ENCODE measurements around the gene GPR75. TPM values are rescaled to one million over a fixed set of nuclear protein-coding genes. Genes with fewer than 3 reads are reported as not detected.

GPR75 gene
- 1.1 to 2.4 TPM (median 1.2 TPM) in 3 replicates for total RNA-seq
- long read RNA-seq, result 0 reads

DNA sequence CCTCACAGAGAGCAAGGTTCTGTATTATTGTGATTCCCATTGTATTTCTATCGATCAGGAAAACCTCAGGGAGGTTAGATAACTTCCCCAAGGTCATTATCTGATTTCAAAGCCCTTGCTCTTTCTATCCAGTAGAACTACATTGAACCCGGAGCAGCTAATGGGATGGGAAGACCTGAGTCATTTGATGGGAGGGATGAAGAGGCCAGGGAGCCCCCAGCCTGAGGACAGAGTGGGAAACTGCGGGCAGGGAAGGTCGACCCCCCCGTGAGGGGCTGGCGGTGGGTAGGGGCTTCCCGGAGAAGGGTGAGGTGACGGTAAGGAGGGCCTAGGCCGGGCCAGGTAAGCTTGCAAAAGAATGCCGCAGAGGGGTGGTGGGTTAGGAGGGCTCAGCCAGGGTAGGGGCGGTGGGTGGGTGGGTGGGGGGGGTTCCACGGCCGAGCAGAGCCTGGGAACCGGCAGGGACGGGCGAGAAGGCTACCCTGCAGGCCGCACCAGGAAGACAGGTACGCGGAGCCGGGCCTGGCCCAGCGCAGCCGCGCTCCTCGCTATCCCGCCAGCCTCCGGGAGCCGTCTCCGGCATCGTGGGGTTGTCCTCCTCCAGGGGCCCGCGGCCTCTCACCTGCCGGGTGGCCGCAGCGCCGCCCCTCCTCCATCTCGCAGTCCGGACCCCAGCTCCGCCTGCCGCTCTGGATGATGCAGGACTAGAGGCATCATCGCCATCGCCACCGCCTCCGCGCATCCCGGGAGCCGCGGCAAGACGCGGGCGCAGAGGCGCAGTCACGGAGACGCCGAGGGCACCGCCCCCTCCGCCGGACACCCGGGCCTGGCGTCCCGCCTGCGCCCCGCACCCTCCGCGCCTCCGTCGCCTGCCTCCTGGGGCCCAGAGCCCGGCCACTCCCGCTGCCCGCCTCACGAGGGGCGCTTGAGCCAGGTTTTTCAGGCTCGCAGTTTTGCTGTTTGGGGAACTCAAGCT lies at the start of gene GPR75:
Gene GPR75, minus strand, starts transcription at position 762 of the 976 bp plus-strand sequence. CDS start 5,211 bp downstream, outside the sequence.
- Mint-ChIP-seq H3K27ac (ENCODE audit: unreplicated experiment) (no peak within 1 kb of the TSS), H3K4me1 (ENCODE audit: low read depth) (no peaks in the 10 kb centered on the region), H3K9me3 (ENCODE audit: low read depth) (no peaks in the 10 kb centered on the region), H3K27me3 (ENCODE audit: low read depth) (no peaks in the 10 kb centered on the region), H3K36me3 (ENCODE audit: low read depth) (peaks cover 5% of the 10 kb centered on the region), H3K4me3 (ENCODE audit: unreplicated experiment) (no peak within 1 kb of the TSS)
- no peak for DNase-seq (ENCODE audit: low spot score)
- TF ChIP-seq, protein P1, sequence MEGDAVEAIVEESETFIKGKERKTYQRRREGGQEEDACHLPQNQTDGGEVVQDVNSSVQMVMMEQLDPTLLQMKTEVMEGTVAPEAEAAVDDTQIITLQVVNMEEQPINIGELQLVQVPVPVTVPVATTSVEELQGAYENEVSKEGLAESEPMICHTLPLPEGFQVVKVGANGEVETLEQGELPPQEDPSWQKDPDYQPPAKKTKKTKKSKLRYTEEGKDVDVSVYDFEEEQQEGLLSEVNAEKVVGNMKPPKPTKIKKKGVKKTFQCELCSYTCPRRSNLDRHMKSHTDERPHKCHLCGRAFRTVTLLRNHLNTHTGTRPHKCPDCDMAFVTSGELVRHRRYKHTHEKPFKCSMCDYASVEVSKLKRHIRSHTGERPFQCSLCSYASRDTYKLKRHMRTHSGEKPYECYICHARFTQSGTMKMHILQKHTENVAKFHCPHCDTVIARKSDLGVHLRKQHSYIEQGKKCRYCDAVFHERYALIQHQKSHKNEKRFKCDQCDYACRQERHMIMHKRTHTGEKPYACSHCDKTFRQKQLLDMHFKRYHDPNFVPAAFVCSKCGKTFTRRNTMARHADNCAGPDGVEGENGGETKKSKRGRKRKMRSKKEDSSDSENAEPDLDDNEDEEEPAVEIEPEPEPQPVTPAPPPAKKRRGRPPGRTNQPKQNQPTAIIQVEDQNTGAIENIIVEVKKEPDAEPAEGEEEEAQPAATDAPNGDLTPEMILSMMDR (IDR thresholded peaks at IDR 0.05), result no peak

DNA sequence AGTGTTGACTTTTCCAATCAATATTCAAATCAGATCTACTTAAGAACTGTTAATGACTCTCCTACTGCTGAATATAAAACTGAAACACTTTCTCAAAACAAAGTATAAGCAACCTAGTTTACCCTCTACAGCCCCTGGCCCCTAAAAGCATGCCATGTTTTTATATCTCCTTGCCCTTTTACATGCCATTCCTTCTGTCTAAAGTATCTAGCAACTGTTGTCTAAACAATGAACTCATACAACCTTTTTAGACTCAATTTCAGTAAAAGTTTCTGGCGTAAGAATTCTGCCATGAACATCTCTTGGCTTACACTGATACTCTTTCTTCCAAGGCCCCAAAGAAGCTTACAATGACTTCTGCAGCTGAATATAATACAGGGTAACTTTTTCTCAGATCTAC lies 47.8 kb upstream of the GPR75 start:
- TF ChIP-seq, protein P1 (IDR thresholded peaks at IDR 0.05), result no peak
- no peak overlapping the region for H3K27ac Mint-ChIP-seq (ENCODE audit: unreplicated experiment)
- H3K9me3 Mint-ChIP-seq (ENCODE audit: low read depth), result no peaks in the 10 kb centered on the region
- peaks cover 25% of the 10 kb centered on the region for H3K36me3 Mint-ChIP-seq (ENCODE audit: low read depth)
- no peak for DNase-seq (ENCODE audit: low spot score)
- no peaks in the 10 kb centered on the region for H3K27me3 Mint-ChIP-seq (ENCODE audit: low read depth)
- H3K4me3 Mint-ChIP-seq (ENCODE audit: unreplicated experiment), result no peak overlapping the region
- H3K4me1 Mint-ChIP-seq (ENCODE audit: low read depth), result no peaks in the 10 kb centered on the region

DNA sequence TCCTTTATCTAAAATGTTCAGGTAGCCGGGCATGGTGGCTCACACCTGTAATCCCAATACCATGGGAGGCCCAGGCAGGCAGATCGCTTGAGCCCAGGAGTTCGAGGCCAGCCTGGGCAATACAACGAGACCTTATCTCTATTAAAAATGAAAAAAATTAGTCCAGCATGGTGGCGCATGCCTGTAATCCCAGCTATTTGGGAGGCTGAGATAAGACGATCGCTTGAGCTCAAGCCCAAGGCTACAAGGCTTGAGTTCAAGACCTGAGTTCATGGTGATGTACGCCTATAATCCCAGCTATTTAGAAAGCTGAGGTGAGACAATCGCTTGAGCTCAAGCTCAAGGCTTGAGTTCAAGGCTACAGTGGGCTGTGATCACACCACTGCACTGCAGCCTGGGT lies 45.6 kb upstream of the GPR75 start:
- Mint-ChIP-seq H3K36me3 (ENCODE audit: low read depth) (peaks cover 33% of the 10 kb centered on the region), H3K27ac (ENCODE audit: unreplicated experiment) (no peak overlapping the region), H3K27me3 (ENCODE audit: low read depth) (no peaks in the 10 kb centered on the region), H3K9me3 (ENCODE audit: low read depth) (no peaks in the 10 kb centered on the region), H3K4me3 (ENCODE audit: unreplicated experiment) (no peak overlapping the region), H3K4me1 (ENCODE audit: low read depth) (no peaks in the 10 kb centered on the region)
- DNase-seq (ENCODE audit: low spot score), result no peak
- TF ChIP-seq, protein P1 (IDR thresholded peaks at IDR 0.05), result no peak

DNA sequence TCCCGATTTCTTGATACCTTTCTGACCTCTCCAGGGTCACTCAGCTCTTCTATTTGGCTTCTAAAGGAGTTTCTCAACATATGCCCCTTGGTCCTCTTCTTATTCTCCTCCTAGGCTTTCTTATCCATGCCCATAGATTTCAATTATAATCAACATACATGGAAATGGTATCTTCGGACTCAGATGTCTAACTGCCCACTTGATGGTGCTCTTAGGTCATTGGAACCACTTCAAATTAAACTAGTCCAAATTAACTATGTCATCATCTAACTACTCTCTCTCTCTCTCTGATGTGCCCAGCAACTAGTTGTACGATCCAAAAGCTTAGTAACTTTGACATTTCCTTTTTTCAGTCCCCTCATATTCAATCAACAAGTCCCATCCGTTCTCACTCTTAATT lies 43.2 kb upstream of the GPR75 start:
- no peak for DNase-seq (ENCODE audit: low spot score)
- Mint-ChIP-seq H3K4me3 (ENCODE audit: unreplicated experiment) (no peak overlapping the region), H3K9me3 (ENCODE audit: low read depth) (no peaks in the 10 kb centered on the region)

DNA sequence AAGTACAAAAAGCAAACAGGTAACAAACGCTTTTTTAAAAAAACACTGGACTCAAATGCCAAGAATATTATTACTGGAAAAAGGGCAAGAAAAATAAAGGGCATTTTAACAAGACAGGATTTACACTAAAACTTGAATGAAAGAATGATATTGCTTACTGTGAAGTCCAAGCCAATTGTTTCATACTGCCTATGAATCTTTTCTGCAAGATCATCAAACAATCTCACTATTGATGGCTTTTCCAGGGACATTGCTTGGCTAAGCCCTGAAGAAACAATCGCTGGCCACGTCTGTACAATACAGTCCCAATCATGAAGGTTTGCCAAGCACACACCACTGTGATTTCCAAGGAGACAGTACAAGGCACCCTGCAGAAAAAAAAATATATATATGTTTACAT lies 41.4 kb upstream of the GPR75 start:
- Mint-ChIP-seq H3K9me3 (ENCODE audit: low read depth) (no peaks in the 10 kb centered on the region), H3K27ac (ENCODE audit: unreplicated experiment) (no peak overlapping the region), H3K36me3 (ENCODE audit: low read depth) (peaks cover 41% of the 10 kb centered on the region), H3K4me3 (ENCODE audit: unreplicated experiment) (no peak overlapping the region), H3K27me3 (ENCODE audit: low read depth) (no peaks in the 10 kb centered on the region), H3K4me1 (ENCODE audit: low read depth) (peaks cover 8% of the 10 kb centered on the region)
- TF ChIP-seq, protein P1 (IDR thresholded peaks at IDR 0.05), result no peak
- no peak for DNase-seq (ENCODE audit: low spot score)

More for the DNA sequence above, 43.2 kb upstream of the GPR75 start:
- Mint-ChIP-seq H3K27ac (ENCODE audit: unreplicated experiment) (no peak overlapping the region), H3K36me3 (ENCODE audit: low read depth) (peaks cover 40% of the 10 kb centered on the region), H3K4me1 (ENCODE audit: low read depth) (no peaks in the 10 kb centered on the region), H3K27me3 (ENCODE audit: low read depth) (no peaks in the 10 kb centered on the region)
- TF ChIP-seq, protein P1 (IDR thresholded peaks at IDR 0.05), result no peak

All from chondrocyte (in vitro differentiated cells).